Cerebellar nuclear complex (tissue), 1 donor: ENCODE results near the gene SYCE3.

Experiments used
- DNase-seq, 2 experiments: peaks; one replicate each; lab custom pipeline; 2025; lab: John Stamatoyannopoulos, UW

Gene SYCE3

DNA sequence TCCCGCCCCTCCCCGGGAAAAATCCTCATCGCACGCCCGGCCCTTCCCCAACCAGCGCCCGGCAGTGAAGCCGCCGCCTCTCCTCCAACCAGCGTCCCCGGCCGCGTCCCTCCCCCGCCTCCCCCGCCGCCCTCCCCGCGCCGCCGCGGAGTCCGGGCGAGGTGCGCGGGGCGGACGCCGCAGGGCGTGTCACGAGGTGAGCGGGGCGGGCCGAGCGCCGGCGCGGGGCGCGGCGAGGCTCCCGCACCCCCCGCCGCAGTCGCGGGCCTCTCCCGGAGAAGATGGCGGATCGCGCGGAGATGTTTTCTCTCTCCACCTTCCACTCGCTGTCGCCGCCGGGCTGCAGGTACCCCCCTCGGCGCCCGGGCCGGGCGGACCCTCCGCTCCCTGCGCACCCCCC, 37.8 kb upstream of the SYCE3 start, which contains the start of gene MAPK8IP2:
TSS of gene MAPK8IP2 (plus strand) at position 256 of the 400 bp plus-strand sequence. CDS start at position 282, 26 bp downstream.
- DNase-seq = peak in 1 of 2 experiments; percentile 38

DNA sequence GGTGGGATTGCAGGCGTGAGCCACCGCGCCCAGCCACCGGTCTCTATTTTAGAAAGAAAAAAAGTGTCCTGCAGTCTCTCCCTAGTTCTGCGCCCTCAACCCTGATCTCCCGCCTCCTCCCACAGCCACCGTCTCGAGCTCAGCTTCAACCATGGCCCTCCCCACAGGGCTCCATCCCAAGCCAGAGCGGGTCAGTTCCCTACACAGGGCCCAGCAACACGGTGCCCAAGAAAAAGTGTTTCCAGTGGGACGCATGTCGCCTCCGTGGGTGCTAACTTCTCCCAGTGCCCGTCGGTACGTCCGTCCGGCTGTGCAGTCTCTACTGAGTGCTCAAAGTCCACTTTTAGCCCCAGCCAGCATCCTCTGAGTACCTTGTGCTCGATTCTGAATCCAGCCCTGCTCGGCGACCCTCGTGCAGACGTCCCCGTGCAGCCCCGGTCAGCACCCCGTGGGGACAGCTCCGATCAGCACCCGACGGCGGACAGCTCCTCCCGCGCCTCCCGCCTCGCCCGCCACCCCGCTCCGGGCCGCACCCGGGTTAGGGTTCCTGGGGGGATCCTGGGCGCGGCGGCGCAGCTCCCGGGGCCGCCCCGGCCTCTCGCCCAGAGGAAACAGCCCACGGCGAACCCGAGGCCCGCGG, 37.2 kb upstream of the SYCE3 start:
- no peak for DNase-seq

DNA sequence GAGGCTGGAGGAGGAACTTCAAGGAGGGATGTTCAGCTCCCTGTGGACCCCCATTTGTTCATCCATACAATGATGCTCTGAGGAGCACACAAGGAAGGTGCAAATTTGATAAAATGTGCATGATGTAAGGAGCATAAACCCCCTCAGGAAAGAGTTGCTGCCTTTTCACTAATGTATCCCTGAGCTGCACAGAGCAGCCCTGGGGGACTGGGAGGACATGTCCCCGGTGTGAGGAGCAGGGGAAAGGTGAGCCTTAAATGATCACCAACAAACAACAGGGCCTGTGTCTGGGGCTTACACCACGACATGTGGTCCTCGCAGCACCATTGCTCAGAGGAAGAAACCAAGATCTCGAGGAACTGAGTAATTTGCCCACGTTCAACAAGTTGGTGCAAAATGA, 34.4 kb upstream of the SYCE3 start:
- no peak for DNase-seq

DNA sequence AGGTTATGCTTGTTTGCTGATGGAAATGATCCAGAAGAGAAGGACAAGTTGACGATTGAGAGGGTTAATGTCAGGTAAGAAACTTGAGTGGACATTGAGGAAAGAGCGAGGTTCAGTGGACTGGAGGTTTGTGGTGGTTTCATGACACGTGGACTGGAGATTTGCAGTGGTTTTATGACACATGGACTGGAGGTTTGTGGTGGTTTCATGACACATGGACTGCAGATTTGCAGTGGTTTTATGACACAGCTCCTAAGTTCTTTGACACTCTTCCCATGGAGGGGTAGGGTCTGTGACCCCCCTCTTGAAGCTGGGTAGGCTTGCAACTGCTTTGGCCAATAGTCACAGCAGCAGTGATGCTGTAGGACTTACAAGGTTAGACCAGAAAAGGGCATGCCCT, 32.5 kb upstream of the SYCE3 start:
- no peak for DNase-seq

DNA sequence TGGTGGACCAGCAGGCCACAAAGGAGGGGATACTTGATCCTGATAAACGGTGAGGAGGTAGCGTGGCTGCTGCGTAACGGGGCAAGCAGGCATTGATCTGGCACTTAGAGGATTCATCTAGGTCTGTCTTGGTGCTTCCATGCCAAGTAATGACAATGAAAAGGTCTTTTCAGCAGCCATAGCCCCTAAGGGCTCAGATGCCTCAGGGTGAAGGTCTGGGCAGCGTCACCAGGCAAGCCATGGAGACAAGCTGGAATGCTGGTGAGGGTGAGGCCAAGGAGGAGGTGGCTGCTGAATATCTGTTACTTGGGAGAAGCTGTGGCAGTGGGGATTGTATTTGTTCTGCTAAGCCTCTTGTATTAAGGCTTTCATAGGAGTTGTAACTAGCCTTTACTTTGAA, 24.7 kb upstream of the SYCE3 start:
- DNase-seq = no peak

DNA sequence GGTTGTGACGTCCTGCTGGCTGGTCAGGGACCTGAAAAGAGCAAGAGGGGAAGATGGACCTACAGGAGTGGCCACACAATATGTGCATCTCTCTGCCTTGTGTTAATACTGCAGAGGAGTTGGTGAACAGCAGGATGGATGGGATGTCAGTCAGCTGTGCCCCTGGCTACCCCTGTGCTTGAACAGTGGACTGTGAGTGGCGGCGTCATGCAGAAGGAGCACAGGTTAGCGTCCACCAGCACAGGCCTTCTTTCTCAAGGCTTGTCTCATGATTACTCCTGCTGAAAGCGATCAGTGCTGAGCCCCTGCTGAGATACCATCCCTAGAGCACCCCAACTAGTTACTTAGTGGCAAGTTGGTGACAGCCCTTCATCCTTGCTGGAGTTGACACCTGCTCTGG, 23.7 kb upstream of the SYCE3 start:
- no peak for DNase-seq

DNA sequence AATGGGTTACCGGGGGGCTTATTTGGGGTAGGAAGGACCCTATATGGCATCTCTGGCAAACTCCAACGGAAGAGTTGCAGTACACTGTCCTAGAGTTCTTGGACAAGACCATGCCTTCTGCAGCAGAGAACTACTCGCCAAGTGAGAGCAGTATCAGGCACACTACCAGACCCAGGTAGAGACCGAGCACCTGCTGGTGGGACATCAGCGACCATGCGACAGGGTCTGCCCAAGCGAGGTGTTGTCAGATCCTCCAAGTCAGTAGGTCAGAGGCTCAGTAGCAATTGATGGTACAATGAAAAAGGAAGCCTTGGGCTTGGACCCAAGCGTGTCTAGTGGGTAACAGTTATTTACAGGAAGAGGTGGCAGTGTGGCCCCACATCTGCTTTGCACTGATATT, 23.1 kb upstream of the SYCE3 start:
- DNase-seq = no peak

DNA sequence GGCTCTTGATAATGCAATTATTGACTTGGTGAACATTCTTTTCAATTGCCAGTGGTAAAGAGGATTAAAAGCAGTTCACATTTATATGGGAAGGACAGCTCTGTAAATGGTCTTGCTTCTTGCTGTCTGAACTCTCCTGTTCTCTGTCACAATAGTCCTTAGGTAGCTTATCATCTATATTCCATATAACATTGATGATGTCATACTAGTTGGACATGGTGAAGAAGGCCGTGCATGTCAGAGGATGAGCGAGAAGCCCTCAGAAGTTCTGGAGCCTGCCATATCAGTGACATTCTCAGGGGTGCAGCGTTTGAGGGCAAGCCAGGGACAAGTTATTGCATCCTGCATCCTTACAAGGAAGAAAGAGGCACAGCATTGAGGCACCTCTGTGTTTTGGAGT, 22.5 kb upstream of the SYCE3 start:
- DNase-seq = no peak

DNA sequence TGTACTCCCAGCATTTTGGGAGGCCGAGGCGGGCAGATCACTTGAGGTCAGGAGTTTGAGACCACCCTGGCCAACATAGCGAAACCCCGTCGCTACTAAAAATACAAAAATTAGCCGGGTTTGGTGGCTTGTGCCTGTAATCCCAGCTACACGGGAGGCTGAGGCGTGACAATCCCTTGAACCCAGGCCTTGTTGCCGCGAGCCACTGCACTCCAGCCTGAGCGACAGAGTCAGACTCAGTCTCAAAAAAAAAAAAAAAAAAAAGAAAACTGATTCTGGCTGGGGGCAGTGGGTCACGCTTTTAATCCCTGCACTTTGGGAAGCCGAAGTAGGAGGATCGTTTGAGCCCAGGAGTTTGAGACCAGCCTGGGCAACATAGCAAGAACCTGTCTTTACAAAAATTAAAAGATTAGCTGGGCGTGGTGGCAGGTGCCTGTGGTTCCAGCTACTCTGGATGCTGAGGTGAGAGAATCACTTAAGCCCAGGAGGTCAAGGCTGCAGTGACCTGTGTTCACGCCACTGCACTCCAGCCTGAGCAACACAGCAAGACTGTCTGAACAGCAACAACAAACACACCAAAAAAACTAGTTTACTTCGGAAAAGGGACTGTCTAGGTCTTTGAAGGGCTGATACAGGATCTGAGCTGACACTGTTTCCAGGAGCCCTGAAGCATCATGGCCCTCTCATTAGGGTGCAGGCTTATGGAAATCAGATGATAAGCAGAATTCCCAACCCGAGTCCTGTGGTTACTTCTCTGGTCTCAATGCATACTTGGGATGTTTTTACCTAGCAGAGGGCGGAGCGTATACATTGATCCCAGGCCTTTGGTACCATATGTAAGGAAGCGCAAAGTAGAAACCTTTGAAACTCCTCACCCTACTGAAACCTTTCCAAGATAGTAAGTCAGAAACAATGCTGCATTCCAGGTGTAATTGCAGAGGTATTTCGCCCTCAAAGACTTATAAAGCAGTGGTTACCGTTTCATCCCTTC, 21.7 kb upstream of the SYCE3 start:
- no peak for DNase-seq

DNA sequence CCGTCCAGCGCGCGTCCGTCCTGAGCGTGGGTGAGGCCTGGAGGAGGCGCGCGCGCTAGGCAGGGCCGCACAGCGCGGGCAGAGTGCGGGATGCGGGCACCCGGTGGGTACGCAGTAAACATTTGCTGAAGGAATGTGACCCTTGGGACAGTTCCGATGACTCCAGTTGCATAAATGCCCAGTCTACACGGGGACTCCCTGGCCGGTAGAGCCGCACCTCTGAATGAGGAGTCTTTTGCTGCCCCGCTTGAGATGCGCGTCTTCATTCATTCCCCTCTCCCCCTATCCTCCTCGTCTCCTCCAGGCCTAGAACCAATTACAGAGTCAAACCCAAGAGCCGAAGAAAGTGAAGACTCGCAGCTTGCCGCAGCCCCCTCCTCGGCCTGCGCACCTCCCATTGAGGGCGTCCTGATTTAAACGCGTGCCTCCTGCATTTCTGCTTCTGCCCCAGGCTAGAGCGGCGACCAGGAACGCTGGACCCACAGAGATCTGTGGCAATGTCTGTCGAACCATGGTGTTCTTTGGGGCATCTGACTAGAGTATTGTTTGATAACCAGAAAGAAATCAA, 20.7 kb upstream of the SYCE3 start:
- DNase-seq = no peak

DNA sequence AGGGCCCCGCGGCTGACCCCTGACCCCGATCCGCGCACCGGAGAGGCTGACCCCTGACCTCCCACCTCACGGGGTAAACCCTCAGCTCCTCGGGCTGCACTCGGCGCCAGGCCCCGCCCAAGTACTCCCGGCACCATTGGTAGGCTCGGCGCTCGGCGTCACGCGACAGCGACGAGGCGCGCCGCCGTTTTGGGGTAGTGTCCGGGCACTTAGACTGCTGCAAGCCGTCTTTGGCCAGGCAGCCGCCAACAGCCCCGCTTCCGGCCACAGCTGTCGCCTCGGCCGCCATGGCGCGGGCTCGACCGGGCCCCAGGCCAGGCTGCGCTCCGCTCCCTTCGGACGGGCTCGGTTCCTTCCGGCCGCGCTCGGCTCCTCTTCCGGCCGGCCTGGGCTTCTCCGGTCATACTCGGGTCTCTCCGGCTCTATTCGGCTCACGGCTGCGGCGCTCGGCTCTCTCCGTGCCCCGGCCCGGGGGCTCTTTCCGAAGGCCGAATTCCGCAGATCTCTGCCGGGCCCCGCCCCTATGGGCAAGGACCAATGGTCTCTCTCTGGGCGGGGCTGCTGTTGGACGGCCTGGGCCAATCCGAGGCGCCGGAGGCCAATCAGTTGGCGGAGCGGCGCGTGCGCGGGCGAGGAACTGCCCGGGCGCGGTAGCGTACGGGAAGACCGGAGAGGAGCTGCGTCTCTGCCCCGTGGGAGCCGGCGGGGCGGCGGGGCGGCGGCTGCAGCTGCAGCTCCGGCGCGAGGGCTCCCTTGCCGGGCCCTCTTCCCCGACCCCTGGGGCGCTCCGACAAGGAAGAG, 20.0 kb upstream of the SYCE3 start, which contains the start of gene CHKB:
TSS of gene CHKB (minus strand) at position 357 of the 801 bp plus-strand sequence. CDS start at position 289, 68 bp downstream.
- DNase-seq = peak; percentile 86 to 93

DNA sequence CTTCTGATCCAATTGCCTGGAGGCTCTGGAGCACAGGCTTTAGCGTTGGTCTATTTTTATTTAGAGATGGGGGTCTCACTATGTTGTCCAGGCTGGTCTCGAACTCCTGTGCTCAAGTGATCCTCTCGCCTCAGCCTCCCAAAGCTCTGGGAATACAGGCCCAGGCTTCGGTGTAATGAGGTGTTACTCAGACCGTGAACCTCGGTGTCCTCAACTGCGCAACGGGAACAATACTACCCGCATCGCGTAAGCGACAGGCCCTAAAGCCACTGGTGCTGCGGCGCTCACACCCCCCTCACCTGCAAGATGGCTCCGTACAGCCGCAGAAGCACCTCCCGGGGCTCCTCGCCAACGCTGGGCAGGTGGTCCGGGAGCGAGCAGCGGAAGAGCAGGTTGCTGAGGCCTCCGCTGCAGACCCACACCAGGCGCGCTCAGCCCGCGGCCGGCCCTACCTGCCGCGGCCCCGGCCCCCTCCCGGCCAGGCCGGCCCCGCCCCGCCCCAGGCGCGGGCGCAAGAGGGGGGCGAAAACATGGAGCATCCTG, 19.3 kb upstream of the SYCE3 start:
- no peak for DNase-seq

DNA sequence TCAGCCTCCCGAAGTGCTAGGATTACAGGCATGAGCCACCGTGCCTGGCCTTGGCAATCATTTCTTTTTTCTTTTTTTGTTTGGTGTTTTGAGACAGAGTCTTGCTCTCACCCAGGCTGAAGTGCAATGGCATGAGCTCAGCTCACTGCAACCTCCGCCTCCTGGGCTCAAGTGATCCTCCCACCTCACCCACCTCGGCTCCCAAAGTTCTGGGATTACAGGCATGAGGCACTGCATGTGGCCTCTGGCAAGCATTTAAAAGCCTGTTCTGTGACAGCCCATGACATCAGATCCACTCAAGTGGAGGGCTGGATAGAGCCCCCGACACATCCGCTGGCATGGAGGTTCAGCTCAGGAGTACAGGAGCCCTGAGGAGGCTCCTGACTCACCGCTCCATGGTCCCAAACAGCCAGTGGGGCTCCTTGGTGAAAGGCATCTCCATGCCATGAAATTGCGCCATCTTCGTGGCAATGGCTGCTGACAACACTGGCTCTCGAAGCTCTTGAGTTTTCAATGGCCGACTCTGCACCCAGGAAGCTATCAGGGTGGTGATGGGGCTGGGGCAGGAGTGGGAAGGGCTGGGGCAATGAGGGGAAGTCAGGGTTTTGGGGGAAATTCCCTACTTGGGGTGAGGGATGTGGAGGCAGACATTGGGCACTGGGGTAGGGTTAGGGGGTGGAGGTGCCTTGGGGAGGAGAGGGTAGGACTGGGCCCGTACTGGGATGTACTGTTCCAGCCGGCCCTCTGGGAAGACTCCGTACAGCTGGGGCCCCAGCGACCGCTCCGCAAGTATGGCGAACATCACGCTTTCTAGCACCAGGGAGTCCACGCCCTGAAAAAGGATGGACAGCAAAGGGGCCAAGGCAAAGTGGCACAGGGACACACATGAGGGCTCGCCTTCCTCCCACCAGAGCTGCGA, 18.6 kb upstream of the SYCE3 start:
- no peak for DNase-seq

DNA sequence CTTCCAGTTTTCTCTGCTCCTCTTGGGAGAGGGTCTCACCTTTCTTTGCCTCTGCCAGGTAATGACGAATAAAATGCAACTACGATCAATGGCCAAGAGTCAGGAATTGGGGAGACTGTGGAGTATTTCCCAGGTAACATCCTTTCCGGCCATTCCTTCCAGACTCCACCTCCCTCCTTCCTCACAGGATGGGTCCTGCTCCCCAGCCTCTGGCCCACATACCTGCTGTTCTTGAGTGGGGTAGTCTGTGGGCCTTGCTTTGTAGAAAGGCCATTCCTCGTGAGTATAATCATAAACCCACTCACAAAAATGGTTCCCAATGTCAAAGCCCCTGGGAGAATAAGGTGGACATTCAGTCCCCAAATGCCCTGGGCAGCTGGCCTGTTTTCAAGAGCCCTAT, 17.0 kb upstream of the SYCE3 start:
- DNase-seq = no peak

DNA sequence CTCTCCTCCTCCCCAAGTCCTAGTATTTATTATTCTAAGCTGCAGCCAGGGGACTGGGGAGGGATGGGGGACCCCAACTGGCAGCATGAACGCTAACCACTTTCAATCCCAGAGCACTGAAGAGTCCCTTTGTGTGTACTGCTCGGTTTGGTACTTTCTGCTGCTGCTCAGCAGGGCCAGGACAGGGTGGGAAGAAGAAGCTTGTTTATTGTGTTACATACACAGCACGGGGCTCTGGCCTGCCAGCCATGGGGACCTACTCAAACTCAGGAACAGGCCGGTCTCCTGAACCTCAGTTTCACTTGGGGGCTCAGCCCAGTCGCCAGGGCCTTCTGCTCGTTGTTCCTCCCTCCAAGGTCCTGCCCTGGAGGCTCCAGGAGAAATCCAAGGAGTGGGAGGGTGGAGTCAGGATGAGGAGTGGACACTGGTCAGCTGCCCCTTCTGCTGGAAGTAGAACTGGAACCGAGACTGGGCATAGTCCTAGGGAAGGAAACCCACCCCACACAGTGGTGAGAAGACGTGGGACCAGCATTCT, 16.1 kb upstream of the SYCE3 start:
- no peak for DNase-seq

DNA sequence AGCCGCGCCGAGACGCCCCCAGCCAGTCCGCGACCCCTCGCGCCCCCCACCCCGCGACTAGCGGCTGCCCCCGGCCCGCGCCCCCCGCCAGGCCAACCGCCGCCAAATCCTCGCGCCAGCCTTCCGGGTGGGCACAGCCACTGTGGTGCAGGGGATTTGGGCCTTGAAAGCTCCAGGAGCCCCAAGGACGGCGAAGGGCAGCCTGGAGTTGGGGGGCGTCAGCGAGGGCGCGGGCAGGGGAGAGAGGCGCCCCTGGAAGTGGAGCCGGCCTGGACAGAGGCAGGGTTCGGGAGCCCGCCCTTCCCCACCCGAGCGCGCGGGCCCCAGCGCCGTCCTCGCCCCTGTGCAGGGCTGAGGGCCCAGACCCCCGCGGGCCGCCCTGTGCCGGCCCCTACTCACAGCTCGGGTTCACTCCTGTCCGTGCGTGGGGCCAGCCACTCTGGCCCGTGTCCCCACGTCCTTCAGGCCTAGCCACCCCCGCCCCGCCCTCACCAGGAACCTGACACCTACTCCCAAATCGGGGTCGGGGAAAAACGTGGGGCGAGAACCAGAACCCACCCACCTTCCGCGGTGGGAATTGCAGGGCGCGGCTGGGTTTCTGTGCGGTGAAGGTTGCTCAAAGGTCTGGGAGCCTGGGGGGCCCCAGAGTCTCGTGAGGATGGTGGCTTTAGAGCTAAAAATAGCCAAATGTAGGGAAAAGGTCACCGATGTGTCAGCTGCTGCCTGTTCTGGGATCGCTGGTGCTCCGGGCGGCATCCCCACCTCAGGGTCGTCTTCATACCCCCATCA, 15.5 kb upstream of the SYCE3 start, which contains the start of gene CPT1B:
TSS of gene CPT1B (minus strand) at position 441 of the 789 bp plus-strand sequence. CDS start 512 bp downstream, outside the sequence.
- no peak for DNase-seq

DNA sequence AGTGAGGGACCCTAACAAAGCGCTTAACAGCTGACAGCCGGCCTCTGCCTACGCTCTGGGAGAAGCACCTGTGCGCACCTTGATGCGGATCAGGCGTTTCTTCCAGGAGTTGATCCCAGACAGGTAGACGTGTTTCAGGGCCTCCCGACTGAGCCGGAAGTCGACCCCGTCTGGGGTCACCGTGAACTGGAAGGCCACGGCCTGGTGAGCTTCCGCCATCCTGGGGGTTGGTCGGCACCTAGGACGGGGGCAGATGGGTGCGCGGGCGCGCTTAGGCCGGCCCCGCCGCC, 14.9 kb upstream of the SYCE3 start:
- DNase-seq = no peak

DNA sequence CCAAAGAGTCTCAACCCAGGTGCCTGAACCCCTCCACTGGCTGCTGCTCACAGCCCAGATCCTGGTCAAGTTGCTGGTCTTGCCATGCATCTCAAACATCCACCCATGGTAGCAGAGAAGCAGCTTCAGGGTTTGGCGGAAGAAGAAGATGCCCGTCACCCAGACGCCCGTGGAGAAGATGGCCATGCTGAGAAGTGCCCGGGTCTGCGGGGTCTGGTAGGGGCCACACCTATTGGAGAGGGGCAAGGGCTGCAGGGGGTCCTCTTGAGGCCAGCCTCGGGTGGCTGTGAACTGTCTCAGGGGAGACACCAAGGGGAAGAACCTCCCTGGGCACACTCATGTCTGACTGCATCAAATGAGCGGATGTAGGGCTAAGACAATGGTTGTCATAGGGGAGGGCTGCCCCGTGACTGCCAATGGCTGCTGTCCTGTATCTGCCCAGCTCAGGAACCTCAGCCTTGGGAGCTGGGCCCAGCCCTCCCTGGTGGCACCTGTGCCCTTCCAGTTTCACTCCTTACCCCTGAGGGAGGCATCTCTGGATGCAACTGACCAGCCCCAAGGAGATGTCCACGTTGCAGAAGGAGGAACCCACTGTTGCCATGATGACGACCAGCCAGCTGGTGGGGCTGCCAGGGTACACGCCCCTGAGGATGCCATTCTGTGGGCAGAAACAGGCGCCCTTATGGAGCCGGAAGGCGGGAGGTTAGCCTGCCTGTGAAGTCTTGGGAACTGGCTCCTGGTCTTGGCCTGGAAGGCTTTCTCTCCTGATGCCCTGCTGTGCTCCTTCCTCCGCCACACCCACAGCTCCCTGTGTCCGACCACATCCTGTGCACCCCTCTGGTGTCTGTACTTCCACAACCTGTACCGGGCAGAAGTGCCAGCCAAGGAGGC, 14.3 kb upstream of the SYCE3 start:
- no peak for DNase-seq
